ENCODE results near the gene EPB41L4A. TPM values are rescaled to one million over a fixed set of nuclear protein-coding genes. Genes with fewer than 3 reads are reported as not detected.

EPB41L4A gene
- polyA plus RNA-seq, 1 donor (not counting 4 experiments of a cell fraction or from before 2014, with no cell fraction given) = 3.5 TPM

DNA sequence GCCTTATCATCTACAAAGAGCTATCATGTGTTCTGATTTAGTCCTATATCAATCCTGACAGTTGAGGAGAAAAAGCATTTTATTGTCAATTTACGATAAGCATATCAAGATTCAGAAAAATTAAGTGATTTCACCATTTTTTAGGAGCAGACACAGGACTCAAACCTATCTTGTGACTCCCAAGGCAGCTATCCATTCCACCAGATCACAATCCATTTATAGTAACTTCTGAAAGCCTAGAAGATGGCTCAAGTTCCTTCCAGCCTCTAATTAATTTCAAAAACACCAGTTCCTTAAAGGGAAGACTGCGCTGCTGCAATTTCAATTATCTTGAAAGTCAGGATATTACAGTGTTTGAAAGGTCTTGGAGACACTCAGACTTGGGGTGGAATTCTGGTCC lies 114.3 kb downstream of the EPB41L4A start:
- DNase-seq (ENCODE audit: low read depth, low spot score) (no peak), FAIRE-seq (no peak)
- Histone ChIP-seq H2AFZ (ENCODE audit: control insufficient read depth, low read length) (no peak overlapping the region), H3K79me2 (ENCODE audit: control insufficient read depth, insufficient read depth, low read length) (no peaks in the 10 kb centered on the region), H3K27me3 (ENCODE audit: control insufficient read depth, extremely low read depth, insufficient read depth, low read length) (no peaks in the 10 kb centered on the region), H3K4me1 (ENCODE audit: control insufficient read depth, extremely low read depth, insufficient read depth, low read length) (no peaks in the 10 kb centered on the region), H3K4me3 (ENCODE audit: control insufficient read depth in 2 of 3, extremely low read depth in 1 of 3, insufficient read depth in 2 of 3, low read depth in 1 of 3, low read length in 3 of 3) (no peak overlapping the region), H3K4me2 (ENCODE audit: control insufficient read depth, extremely low read depth, insufficient read depth, low read depth, low read length) (no peak overlapping the region), H4K20me1 (ENCODE audit: control insufficient read depth, extremely low read depth, insufficient read depth, low read length) (no peaks in the 10 kb centered on the region), H3K9ac (ENCODE audit: control insufficient read depth, extremely low read depth, insufficient read depth, low read length) (no peak overlapping the region), H3K9me3 (ENCODE audit: control insufficient read depth, low read depth, low read length) (no peaks in the 10 kb centered on the region), H3K9me1 (ENCODE audit: control insufficient read depth, extremely low read depth, insufficient read depth, low read length) (no peaks in the 10 kb centered on the region), H3K36me3 (ENCODE audit: control insufficient read depth in 2 of 2, extremely low read depth in 1 of 2, insufficient read depth in 2 of 2, low read length in 2 of 2) (no peaks in the 10 kb centered on the region), H3K27ac (ENCODE audit: control insufficient read depth, insufficient read depth, low read length) (no peak overlapping the region)
- dilution Hi-C loops (cut with MboI; ENCODE audit: extremely low pct_ligation_motif_present, low sequenced_read_pairs) = no loop called here
- TF ChIP-seq CTCF (optimal IDR thresholded peaks at IDR 0.05 in 1 of 3, IDR thresholded peaks at IDR 0.05 in 1 of 3, conservative IDR thresholded peaks at IDR 0.05 in 1 of 3; ENCODE audit: extremely low read depth in 1 of 3, insufficient read depth in 2 of 3, low read length in 3 of 3) = no peak
- TF ChIP-seq EZH2 (IDR thresholded peaks at IDR 0.05; ENCODE audit: low read length) = no peak

DNA sequence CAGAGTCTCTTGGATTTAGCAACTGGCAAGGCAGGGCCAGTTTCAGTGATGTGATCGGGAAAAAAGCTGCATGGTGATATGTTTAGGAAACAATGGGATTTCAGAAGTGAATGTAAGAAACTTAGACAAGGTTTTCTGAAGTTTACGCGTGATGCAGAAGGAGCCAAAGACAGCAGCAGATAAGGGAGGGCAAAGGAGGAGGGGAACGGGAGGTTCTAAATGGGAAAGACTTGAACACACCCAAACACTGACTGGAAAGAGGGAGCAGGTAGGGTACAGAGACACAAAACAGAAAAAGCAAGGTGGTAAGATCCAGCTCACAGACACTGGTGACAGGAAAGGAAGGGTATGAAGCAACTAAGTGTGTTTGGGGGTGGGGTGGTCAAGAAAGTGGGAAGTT lies 115.4 kb downstream of the EPB41L4A start:
- Histone ChIP-seq H3K4me1 (ENCODE audit: control insufficient read depth, extremely low read depth, insufficient read depth, low read length) (no peaks in the 10 kb centered on the region), H3K36me3 (ENCODE audit: control insufficient read depth in 2 of 2, extremely low read depth in 1 of 2, insufficient read depth in 2 of 2, low read length in 2 of 2) (no peaks in the 10 kb centered on the region), H3K4me2 (ENCODE audit: control insufficient read depth, extremely low read depth, insufficient read depth, low read depth, low read length) (no peak overlapping the region), H3K27ac (ENCODE audit: control insufficient read depth, insufficient read depth, low read length) (no peak overlapping the region), H4K20me1 (ENCODE audit: control insufficient read depth, extremely low read depth, insufficient read depth, low read length) (no peaks in the 10 kb centered on the region), H3K9ac (ENCODE audit: control insufficient read depth, extremely low read depth, insufficient read depth, low read length) (no peak overlapping the region), H3K27me3 (ENCODE audit: control insufficient read depth, extremely low read depth, insufficient read depth, low read length) (no peaks in the 10 kb centered on the region), H3K79me2 (ENCODE audit: control insufficient read depth, insufficient read depth, low read length) (no peaks in the 10 kb centered on the region), H3K9me1 (ENCODE audit: control insufficient read depth, extremely low read depth, insufficient read depth, low read length) (no peaks in the 10 kb centered on the region), H3K9me3 (ENCODE audit: control insufficient read depth, low read depth, low read length) (no peaks in the 10 kb centered on the region), H2AFZ (ENCODE audit: control insufficient read depth, low read length) (no peak overlapping the region), H3K4me3 (ENCODE audit: control insufficient read depth in 2 of 3, extremely low read depth in 1 of 3, insufficient read depth in 2 of 3, low read depth in 1 of 3, low read length in 3 of 3) (no peak overlapping the region)
- FAIRE-seq = no peak
- dilution Hi-C loops (cut with MboI; ENCODE audit: extremely low pct_ligation_motif_present, low sequenced_read_pairs) = no loop called here
- TF ChIP-seq EZH2 (IDR thresholded peaks at IDR 0.05; ENCODE audit: low read length) (no peak), CTCF (optimal IDR thresholded peaks at IDR 0.05 in 1 of 3, IDR thresholded peaks at IDR 0.05 in 1 of 3, conservative IDR thresholded peaks at IDR 0.05 in 1 of 3; ENCODE audit: extremely low read depth in 1 of 3, insufficient read depth in 2 of 3, low read length in 3 of 3) (no peak)
- no peak for DNase-seq (ENCODE audit: low read depth, low spot score)

Data from keratinocyte (primary cell).